Measurements from ENCODE around the gene EPM2AIP1.

DNA sequence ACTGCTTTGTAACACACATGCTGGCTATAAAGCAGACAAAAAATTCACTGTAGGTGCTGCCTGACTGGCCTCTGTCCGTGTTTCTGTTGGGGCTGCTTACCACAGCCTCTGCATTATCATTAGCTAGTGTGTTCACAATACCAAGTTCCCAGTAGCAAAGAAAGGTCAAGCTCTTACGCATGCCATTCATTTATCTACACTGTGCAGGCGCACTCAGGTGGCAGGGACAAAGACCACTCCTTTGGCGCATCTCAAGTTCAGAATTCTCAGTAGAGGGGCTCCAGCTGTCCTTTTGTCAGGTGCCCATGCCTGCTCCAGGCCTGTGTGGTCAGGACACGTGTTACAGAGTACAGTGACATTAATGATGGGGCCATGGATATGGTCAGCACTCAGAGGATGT, 22.7 kb upstream of the EPM2AIP1 start:
- TF ChIP-seq GATA3 (IDR thresholded peaks at IDR 0.05; ENCODE audit: low read depth, low read length), result no peak
- TF ChIP-seq GATA2 (IDR thresholded peaks at IDR 0.05; ENCODE audit: low read depth, low read length), result no peak
